AG04450 (cell line): ENCODE data around the gene GUCY1A2. TPM values are rescaled to one million over a fixed set of nuclear protein-coding genes. Genes with fewer than 3 reads are reported as not detected.
"Not testable (repeated sequence)": the region's sequence is repeated elsewhere in the genome, so short reads cannot be mapped to it uniquely, and the experiment has no call there.

Experiments used
- CTCF ChIA-PET: fragments of 300-600, 350-600 bp; formaldehyde crosslinking; extraction: SDS; loops from one replicate; lab custom pipeline; 2022; ENCODE audit warnings: antibody characterized with exemption, inconsistent platforms; lab: Charles Lee
- POLR2A ChIA-PET: fragments of 350-600 bp; formaldehyde crosslinking; extraction: SDS; loops from one replicate; lab custom pipeline; 2021; ENCODE audit warnings: antibody characterized with exemption, inconsistent platforms; lab: Yijun Ruan, JAX
- DNase-seq: peaks from one replicate; pipeline ENCODE4 v3.0.0-alpha.2; 2011; ENCODE audit warnings: low read depth, low spot score
- H3K27ac ChIP-seq: one replicate; pipeline ENCODE4 v1.5.1; 2012; ENCODE audit warnings: low read depth, low read length, control low read depth
- H3K27me3 ChIP-seq: one replicate; pipeline ENCODE4 v1.6.0; 2012; ENCODE audit warnings: low read length; ENCODE audit not compliant: control insufficient read depth, insufficient read depth
- H3K4me3 ChIP-seq: 2 replicates; pipeline ENCODE4 v1.5.1; 2011; ENCODE audit warnings: mild to moderate bottlenecking, low read depth, low read length, control low read depth
- H3K9me3 ChIP-seq: 2 replicates; pipeline ENCODE4 v1.5.1; 2012; ENCODE audit warnings: low read length; ENCODE audit not compliant: control insufficient read depth, insufficient read depth
- polyA plus RNA-seq: library from polyadenylated mRNA; depleted of rRNA; stranded (reverse); fragments of >200 nt; gene quantifications from 2 replicates; pipeline ENCODE4 v1.2.3, GENCODE V29; 2011
- TF ChIP-seq, protein P1 (sequence below): IDR thresholded peaks from 2 replicates; pipeline ENCODE4 v1.5.1; 2011; ENCODE audit warnings: low read depth, low read length, control low read depth, inconsistent platforms

GUCY1A2 gene
- polyA plus RNA-seq, 1 experiment: 0.04 TPM

DNA sequence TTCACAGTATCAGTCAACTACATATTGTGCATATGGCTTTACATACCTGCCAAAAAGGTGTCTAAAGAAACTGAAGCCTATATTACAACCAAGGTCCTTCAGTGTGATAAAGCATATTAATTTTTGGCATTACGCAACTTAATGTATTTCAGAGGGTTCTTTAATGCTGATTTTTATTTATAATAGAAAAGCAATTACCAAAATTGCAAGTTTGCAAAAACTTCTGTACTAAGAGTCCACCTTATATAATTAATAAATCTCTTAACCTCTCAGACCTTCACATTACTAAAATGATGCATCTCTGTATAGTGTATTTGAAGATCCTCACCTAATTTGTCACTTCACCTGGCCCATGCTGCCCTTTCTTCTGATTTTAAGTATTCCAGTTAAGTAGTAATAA lies 128.6 kb downstream of the GUCY1A2 start:
- DNase-seq: no peak
- TF ChIP-seq, protein P1, sequence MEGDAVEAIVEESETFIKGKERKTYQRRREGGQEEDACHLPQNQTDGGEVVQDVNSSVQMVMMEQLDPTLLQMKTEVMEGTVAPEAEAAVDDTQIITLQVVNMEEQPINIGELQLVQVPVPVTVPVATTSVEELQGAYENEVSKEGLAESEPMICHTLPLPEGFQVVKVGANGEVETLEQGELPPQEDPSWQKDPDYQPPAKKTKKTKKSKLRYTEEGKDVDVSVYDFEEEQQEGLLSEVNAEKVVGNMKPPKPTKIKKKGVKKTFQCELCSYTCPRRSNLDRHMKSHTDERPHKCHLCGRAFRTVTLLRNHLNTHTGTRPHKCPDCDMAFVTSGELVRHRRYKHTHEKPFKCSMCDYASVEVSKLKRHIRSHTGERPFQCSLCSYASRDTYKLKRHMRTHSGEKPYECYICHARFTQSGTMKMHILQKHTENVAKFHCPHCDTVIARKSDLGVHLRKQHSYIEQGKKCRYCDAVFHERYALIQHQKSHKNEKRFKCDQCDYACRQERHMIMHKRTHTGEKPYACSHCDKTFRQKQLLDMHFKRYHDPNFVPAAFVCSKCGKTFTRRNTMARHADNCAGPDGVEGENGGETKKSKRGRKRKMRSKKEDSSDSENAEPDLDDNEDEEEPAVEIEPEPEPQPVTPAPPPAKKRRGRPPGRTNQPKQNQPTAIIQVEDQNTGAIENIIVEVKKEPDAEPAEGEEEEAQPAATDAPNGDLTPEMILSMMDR: no peak
- Histone ChIP-seq H3K9me3 (no peaks in the 10 kb centered on the region), H3K27ac (no peak overlapping the region), H3K27me3 (no peaks in the 10 kb centered on the region), H3K4me3 (no peak overlapping the region)
- ChIA-PET POLR2A (no interaction called here), CTCF (no interaction called here)

DNA sequence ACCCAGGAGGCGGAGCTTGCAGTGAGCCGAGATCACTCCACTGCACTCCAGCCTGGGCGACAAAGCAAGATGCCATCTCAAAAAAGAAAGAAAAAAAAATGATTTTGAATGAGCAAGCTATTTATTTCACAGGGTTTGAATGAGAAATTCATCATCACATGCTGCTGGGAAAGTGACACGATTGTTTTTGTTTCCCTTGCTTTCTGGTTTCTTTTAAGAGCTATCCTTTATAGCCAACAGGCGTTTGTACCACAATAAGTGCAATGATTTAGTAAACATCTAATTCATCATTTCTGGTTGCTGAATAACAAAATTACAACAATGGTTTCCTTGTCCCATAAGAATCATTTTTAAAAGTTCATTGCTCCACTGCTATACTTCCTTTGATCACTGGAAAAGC lies 129.9 kb downstream of the GUCY1A2 start:
- no peak for DNase-seq
- ChIA-PET POLR2A (no interaction called here), CTCF (no interaction called here)
- no peaks in the 10 kb centered on the region for H3K27me3 ChIP-seq
- no peak overlapping the region for H3K4me3 ChIP-seq
- H3K9me3 ChIP-seq: no peaks in the 10 kb centered on the region
- H3K27ac ChIP-seq: no peak overlapping the region
- TF ChIP-seq, protein P1: no peak

DNA sequence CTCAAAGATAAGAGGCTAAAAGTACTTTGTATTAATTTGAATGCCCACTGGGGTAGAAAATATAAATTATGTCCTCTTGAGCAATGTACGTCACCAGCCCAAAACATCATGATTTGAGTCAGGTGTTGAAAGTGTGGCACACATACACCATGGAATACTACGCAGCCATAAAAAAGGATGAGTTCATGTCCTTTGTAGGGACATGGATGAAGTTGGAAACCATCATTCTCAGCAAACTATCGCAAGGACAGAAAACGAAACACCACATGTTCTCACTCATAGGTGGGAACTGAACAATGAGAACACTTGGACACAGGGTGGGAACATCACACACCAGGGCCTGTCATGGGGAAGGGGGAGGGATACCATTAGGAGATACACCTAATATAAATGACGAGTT lies 134.6 kb downstream of the GUCY1A2 start:
- CTCF ChIA-PET, H3K27ac ChIP-seq, H3K4me3 ChIP-seq, H3K27me3 ChIP-seq, DNase-seq, POLR2A ChIA-PET, H3K9me3 ChIP-seq: not testable (repeated sequence)

DNA sequence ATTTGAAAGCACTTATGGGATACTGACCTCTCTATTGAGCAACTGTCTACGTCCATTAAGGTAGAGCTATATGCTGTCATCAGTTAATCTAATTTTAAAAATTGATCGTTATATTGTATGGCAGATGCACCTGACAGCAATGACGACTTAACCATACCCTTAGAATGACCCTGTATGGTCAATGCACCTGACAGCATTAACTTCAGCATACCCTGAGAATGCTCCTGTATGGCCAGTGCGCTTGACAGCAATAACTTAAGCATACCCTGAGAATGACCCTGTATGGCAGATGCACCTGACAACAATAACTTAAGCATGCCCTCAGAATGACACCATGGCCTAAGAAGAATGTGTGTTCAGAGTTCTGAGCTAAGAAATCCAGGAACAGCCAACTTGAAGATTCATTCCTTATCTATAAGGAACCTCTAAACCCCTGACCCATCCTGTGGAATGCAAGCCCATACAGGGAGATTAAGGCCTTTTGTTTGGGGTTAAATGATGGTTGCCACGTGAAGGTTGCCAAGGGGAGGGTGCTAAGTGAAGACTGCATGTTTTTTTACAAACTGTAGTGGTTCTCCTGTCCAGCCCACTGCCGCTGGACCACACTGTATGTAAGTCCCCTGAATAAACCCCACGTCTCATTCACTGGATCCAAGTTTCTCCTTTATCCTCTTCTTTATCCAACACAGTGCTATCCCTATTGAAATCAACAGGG lies 138.3 kb downstream of the GUCY1A2 start:
- ChIA-PET POLR2A (no interaction called here), CTCF (no interaction called here)
- DNase-seq: no peak
- no peaks in the 10 kb centered on the region for H3K9me3 ChIP-seq
- H3K27ac ChIP-seq: no peak overlapping the region
- TF ChIP-seq, protein P1: no peak
- no peaks in the 10 kb centered on the region for H3K27me3 ChIP-seq
- no peak overlapping the region for H3K4me3 ChIP-seq

DNA sequence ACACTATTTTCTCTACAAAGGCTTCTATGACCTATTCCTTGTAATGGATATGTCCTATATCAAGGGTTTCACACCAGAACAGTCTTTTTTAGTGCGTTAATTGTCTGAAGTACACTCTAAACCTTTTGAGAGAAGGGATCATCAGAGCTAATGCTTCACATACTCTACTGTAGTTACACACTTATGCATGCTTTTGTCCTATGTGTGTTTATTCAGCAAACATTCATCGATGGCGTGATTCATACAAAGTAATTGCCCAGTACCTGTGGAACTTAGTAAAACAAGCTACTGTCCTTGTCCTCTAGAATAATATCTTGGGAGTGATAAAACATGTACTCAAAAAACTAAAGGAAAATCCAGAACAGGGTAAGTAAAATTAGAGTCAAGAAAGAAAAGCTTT lies 139.2 kb downstream of the GUCY1A2 start:
- ChIA-PET CTCF (no interaction called here), POLR2A (no interaction called here)
- Histone ChIP-seq H3K4me3 (no peak overlapping the region), H3K9me3 (no peaks in the 10 kb centered on the region), H3K27me3 (no peaks in the 10 kb centered on the region), H3K27ac (no peak overlapping the region)
- no peak for DNase-seq
- TF ChIP-seq, protein P1: no peak
